ENCODE results near the gene BAG3.

The BAG3 gene

GRCh38 chr10:119665901-119666708, 14.9 kb downstream of the BAG3 start:
- H3K4me2 ChIP-seq (ENCODE audit: low read length), result no peak overlapping the region
- H3K9me3 ChIP-seq (ENCODE audit: control insufficient read depth, insufficient read depth, low read length), result no peaks in the 10 kb centered on the region
- no peak overlapping the region for H3K27ac ChIP-seq (ENCODE audit: low read depth, low read length)
- no peaks in the 10 kb centered on the region for H3K27me3 ChIP-seq (ENCODE audit: control insufficient read depth, low read length)
- no peaks in the 10 kb centered on the region for H4K20me1 ChIP-seq (ENCODE audit: control insufficient read depth, insufficient read depth, low read depth, low read length)
- no peaks in the 10 kb centered on the region for H3K79me2 ChIP-seq (ENCODE audit: control insufficient read depth, low read length)
- H3K9me2 ChIP-seq (replicated peaks; ENCODE audit: control insufficient read depth, low read length), result no peaks in the 10 kb centered on the region
- H3K4me1 ChIP-seq (ENCODE audit: control insufficient read depth, low read length), result no peaks in the 10 kb centered on the region
- H3K4me3 ChIP-seq (ENCODE audit: low read length), result no peak overlapping the region
- H3F3A ChIP-seq (ENCODE audit: control insufficient read depth, insufficient read depth), result no peaks in the 10 kb centered on the region
- no peaks in the 10 kb centered on the region for H3K36me3 ChIP-seq (ENCODE audit: control insufficient read depth, low read length)
- no peak for TF ChIP-seq CTCF (IDR thresholded peaks at IDR 0.05; ENCODE audit: low read depth, low read length, poor library complexity, severe bottlenecking)
- no peak for TF ChIP-seq EZH2phosphoT487 (IDR thresholded peaks at IDR 0.05; ENCODE audit: borderline replicate concordance, low read length)

- no peak overlapping the region for H3K27ac ChIP-seq (ENCODE audit: low read depth, low read length)
- H3K27me3 ChIP-seq (ENCODE audit: control insufficient read depth, low read length), result no peaks in the 10 kb centered on the region
- no peak overlapping the region for H3K4me2 ChIP-seq (ENCODE audit: low read length)
- no peaks in the 10 kb centered on the region for H3F3A ChIP-seq (ENCODE audit: control insufficient read depth, insufficient read depth)
- H3K9me3 ChIP-seq (ENCODE audit: control insufficient read depth, insufficient read depth, low read length), result no peaks in the 10 kb centered on the region
- no peaks in the 10 kb centered on the region for H3K4me1 ChIP-seq (ENCODE audit: control insufficient read depth, low read length)
- H3K79me2 ChIP-seq (ENCODE audit: control insufficient read depth, low read length), result no peaks in the 10 kb centered on the region
- no peaks in the 10 kb centered on the region for H4K20me1 ChIP-seq (ENCODE audit: control insufficient read depth, insufficient read depth, low read depth, low read length)
- H3K4me3 ChIP-seq (ENCODE audit: low read length), result no peak overlapping the region
- H3K9me2 ChIP-seq (replicated peaks; ENCODE audit: control insufficient read depth, low read length), result no peaks in the 10 kb centered on the region
- no peak for TF ChIP-seq EZH2phosphoT487 (IDR thresholded peaks at IDR 0.05; ENCODE audit: borderline replicate concordance, low read length)
- no peak for TF ChIP-seq CTCF (IDR thresholded peaks at IDR 0.05; ENCODE audit: low read depth, low read length, poor library complexity, severe bottlenecking)
- no peaks in the 10 kb centered on the region for H3K36me3 ChIP-seq (ENCODE audit: control insufficient read depth, low read length)
Measured at GRCh38 chr10:119666709-119667004, 15.5 kb downstream of the BAG3 start.

GRCh38 chr10:119667562-119668328, 16.6 kb downstream of the BAG3 start:
- no peaks in the 10 kb centered on the region for H3K36me3 ChIP-seq (ENCODE audit: control insufficient read depth, low read length)
- no peaks in the 10 kb centered on the region for H4K20me1 ChIP-seq (ENCODE audit: control insufficient read depth, insufficient read depth, low read depth, low read length)
- no peak for TF ChIP-seq EZH2phosphoT487 (IDR thresholded peaks at IDR 0.05; ENCODE audit: borderline replicate concordance, low read length)
- H3F3A ChIP-seq (ENCODE audit: control insufficient read depth, insufficient read depth), result no peaks in the 10 kb centered on the region
- H3K79me2 ChIP-seq (ENCODE audit: control insufficient read depth, low read length), result no peaks in the 10 kb centered on the region
- no peaks in the 10 kb centered on the region for H3K4me1 ChIP-seq (ENCODE audit: control insufficient read depth, low read length)
- no peak overlapping the region for H3K27ac ChIP-seq (ENCODE audit: low read depth, low read length)
- no peaks in the 10 kb centered on the region for H3K27me3 ChIP-seq (ENCODE audit: control insufficient read depth, low read length)
- no peaks in the 10 kb centered on the region for H3K9me3 ChIP-seq (ENCODE audit: control insufficient read depth, insufficient read depth, low read length)
- no peaks in the 10 kb centered on the region for H3K9me2 ChIP-seq (replicated peaks; ENCODE audit: control insufficient read depth, low read length)
- H3K4me3 ChIP-seq (ENCODE audit: low read length), result no peak overlapping the region
- H3K4me2 ChIP-seq (ENCODE audit: low read length), result no peak overlapping the region

- Histone ChIP-seq H4K20me1 (ENCODE audit: control insufficient read depth, insufficient read depth, low read depth, low read length) (no peaks in the 10 kb centered on the region), H3K4me1 (ENCODE audit: control insufficient read depth, low read length) (no peaks in the 10 kb centered on the region), H3K36me3 (ENCODE audit: control insufficient read depth, low read length) (no peaks in the 10 kb centered on the region)
Measured at GRCh38 chr10:119668461-119668860, 17.3 kb downstream of the BAG3 start.

More at GRCh38 chr10:119668461-119668860, 17.3 kb downstream of the BAG3 start:
- no peak overlapping the region for H3K27ac ChIP-seq (ENCODE audit: low read depth, low read length)
- H3K9me3 ChIP-seq (ENCODE audit: control insufficient read depth, insufficient read depth, low read length), result no peaks in the 10 kb centered on the region
- H3K4me3 ChIP-seq (ENCODE audit: low read length), result no peak overlapping the region
- H3K79me2 ChIP-seq (ENCODE audit: control insufficient read depth, low read length), result no peaks in the 10 kb centered on the region
- H3K9me2 ChIP-seq (replicated peaks; ENCODE audit: control insufficient read depth, low read length), result no peaks in the 10 kb centered on the region
- no peaks in the 10 kb centered on the region for H3F3A ChIP-seq (ENCODE audit: control insufficient read depth, insufficient read depth)
- H3K4me2 ChIP-seq (ENCODE audit: low read length), result no peak overlapping the region
- TF ChIP-seq CTCF (IDR thresholded peaks at IDR 0.05; ENCODE audit: low read depth, low read length, poor library complexity, severe bottlenecking), result no peak
- no peak for TF ChIP-seq EZH2phosphoT487 (IDR thresholded peaks at IDR 0.05; ENCODE audit: borderline replicate concordance, low read length)
- no peaks in the 10 kb centered on the region for H3K27me3 ChIP-seq (ENCODE audit: control insufficient read depth, low read length)

All from DOHH2 (cell line).